Activated T-helper 1 cell treated with Interleukin-2 at 50 U/mL for 16 hours (primary cell): ENCODE results near the gene N4BP3.

Experiments
- DNase-seq: peaks from one replicate; pipeline ENCODE4 v3.0.0-alpha.2; 2020; ENCODE audit warnings: low read depth

N4BP3 gene

GRCh38 chr5:178104492-178104891 is 8.8 kb upstream of the N4BP3 start:
- no peak for DNase-seq

DNA sequence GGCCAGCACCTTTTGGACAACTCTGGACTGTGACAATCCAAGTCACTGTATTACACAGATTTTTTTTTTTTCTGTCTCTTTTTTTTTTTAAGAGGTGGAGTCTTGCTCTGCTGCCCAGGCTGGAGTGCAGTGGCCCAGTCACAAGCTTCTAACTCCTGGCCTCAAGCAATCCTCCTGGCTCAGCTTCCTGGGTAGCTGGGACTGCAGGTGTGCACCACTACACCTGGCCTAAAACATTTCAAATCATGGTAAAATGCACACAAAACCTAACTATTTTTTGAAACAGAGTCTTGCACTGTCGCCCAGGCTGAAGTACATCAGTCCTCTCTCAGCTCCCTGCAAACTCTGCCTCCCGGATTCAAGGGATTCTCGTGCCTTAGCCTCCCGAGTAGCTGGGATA is 7.2 kb upstream of the N4BP3 start:
- DNase-seq = no peak

DNA sequence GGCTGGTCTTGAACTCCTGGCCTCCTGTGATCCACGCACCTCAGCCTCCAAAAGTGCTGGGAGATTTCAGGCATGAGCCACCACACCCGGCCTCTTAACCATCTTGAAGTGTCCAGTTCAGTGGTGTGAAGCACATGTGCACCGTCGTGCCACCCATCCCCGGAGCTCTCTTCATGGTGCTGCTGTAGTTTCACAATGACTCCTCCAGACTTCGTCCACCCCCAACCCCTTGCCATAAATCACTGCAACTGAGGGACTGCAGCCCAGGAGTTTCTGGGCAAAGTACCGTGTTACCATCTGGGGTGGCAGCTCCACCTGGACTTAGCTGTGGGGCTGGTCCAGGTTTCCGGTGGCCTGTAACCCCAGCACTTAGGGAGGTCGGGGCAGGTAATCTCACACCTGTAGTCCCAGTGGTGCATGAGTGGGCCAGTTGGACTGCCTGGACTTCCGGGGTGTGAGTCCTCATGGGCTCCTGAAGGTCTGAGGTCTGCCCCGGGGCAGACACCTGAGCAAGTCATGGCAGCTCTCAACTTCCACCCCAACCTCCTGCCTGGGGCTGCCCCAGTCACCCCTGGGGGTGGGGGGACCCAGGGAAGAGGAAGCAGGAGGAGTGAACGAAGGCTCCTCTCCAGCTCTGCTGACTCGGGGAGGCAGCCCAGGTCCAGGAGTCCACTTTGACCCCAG is 6.6 kb upstream of the N4BP3 start:
- DNase-seq = no peak

- DNase-seq = no peak
Measured at GRCh38 chr5:178107756-178108310, 5.5 kb upstream of the N4BP3 start.

DNA sequence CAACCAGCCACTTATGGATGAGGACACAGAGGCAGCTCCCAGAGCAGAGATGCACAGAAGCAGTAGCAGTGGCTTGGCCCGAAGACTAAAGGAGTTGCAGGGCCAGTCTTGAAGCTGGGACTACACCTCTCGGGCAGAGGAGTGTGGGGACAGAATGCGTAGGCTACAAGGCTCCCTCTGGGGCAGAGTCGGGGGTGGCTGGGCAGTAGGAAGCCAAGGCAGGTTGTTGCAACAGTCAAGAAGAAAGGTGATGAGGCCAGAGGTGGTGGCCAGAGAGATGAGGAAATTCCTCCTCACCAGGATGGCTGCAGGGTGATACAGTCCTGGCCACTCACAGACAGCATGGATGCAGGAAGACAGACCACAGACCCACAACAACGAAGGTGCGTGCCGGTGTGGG is 4.9 kb upstream of the N4BP3 start:
- no peak for DNase-seq

DNA sequence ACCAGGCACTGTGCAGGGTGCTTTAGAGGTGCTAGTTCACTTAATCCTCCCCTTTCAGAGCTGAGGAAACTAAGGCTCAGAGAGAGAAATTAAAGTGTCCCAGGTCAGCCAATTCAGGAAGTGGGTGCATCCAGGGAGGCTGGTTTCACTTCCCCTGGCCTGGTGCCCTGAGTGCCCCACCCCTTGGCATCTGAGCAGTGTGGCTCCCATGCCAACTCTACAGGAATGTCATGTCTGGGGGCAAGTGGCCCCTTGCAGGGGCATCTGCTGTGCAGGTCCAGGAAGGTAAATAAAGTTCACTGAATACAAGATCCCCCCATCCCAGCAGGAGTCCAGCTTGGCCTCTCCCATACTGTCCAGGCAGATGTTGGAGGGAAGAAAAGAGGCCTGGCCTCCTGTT is 4.4 kb upstream of the N4BP3 start:
- DNase-seq = no peak

GRCh38 chr5:178110511-178110910 is 2.8 kb upstream of the N4BP3 start:
- DNase-seq = no peak

DNA sequence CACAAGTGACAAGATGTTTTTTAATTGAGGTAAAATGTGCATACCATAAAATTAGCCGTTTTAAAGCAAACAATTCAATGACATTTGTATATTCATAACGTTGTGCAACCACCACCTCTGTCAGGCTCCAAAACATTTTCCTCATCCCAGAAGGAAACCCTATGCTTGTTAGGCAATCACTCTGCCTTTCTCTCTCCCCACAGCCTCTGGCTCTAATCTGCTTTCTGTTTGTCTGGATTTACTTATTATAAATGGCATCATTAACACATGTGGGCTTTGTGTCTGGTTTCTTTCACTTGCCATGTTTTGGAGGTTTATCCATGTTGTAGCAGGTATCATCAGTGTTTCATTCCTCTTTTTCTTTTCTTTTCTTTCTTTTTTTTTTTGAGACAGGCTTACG is 1.4 kb upstream of the N4BP3 start:
- DNase-seq = no peak

GRCh38 chr5:178112545-178112944 is 787 bp upstream of the N4BP3 start:
- no peak for DNase-seq

- DNase-seq = no peak
Measured at GRCh38 chr5:178113841-178114324, 551 bp downstream of the N4BP3 start.

DNA sequence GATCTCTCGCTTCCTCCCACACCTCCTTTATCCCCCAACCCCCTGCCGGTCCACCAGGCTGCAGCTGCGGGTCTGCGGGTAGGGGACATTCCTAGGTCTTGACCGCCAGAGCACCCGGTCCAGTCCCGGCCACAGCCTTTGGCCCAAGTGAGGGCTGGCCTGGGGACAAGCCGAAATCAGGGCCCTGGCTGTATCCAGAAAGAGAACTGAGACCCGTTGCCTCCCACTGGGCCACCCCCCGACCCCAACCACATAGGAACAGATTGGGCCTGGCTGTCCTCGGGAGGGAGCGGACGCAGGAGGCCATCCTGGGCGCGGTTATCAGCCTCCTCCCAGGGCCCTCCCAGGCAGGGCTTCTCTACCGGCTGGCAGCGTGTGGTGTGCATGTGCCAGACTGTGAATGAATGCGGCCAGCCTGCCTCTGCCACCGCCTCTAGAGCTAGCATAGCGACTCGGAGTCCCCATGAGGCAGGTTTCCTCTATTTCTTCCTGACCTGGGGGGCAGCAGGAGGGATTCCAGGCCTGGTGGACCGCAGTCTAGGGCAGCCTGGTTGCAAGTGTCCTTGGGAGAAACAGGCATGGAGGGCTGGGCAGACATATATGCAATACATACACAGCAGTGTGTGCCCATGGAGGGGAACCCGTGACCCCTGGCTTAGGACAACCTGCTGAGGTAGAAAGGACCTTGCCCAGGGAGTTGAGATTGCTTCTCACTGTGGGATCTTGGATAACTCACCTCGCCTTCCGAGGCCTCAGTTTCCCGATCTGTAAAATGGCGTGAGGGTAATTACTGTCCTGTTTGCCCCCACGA is 1.2 kb downstream of the N4BP3 start:
- peak; percentile 27 for DNase-seq

DNA sequence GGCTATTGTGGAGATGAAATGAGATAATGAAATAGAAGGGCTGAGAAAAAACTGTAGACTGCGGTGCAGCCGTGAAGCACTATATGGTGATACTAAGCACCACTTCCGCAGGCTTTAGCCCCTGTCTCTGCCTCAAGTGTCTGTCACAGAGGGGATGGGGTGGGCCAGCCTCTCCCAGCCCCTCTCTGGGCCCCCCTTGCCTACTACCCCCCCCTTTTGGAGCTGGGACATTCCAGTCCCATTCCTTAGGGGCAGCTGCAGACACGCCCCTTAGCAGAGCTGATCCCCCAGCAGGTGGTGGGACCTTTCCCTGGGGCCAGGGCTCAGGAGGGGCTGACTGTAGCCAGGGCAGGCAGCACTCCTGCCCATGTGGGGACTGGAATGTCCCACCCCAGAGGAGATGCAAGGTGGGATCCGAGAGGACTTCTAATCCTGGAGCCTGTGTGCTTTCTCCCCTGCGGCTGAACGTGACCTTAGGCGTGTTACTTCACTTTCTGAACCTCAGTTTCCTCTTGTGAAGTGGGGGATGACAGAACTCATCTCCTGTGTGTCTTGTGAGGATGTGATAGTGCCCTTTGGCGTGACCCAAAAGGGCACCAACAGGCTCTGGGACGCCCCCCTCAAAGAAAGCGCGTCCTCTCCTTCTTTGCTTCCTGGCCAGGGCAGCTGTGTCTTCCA is 1.9 kb downstream of the N4BP3 start:
- no peak for DNase-seq

DNA sequence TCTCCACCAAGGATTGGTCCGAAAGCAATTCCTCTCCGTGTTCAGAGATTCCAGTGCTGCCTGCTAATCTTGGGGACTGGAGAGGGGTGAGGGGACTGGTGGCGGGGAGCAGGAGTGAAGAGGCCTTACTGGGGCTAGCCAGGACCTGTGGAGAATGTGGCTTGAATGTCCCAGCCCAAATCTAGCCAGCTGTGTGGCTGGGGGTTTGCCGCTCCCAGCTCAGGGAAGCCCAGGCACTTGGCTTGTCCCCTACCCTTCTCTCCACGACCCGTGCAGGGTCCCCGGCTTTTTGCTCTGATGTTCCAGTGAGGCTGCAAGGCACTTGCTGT is 2.4 kb downstream of the N4BP3 start:
- no peak for DNase-seq

GRCh38 chr5:178116143-178116885 is 3.0 kb downstream of the N4BP3 start:
- DNase-seq = peak; percentile 47

DNA sequence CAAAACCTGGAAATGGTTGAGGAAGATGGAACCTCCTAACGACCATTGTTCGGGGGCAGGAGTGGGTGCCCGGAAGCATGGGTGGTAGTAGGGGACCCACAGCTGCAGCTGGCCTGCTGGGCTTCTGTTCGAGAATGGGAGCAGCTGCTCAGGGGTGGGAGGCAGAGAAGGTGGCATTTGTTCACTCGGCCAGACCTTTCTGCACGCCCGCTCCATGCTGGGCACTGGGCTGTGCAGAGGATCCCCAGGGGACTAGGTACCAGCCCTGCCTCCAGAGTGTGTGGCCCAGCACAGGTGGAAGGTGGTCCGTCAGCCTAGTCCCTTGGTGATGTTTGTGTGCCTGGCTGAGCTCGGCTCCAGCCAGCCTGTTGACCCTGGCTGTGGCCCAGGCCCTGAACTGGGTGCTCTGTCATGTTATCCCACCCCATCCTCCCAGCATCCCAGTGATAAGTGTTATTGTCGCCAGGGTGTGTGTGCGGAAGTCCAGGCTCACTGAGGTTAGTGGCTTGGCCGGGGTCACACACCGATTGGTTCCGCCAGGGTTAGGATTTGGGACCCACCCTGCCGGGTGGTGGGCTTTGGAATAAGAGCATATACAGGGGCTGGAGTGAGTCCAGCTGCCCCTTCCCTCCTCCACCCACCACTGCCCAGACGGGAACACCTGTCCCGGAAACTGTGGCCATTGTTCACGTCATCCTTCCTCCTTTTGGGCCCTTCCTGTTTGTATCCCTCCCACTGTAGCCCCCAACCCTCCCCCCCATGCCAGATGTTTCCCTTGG is 4.8 kb downstream of the N4BP3 start:
- DNase-seq = no peak

DNA sequence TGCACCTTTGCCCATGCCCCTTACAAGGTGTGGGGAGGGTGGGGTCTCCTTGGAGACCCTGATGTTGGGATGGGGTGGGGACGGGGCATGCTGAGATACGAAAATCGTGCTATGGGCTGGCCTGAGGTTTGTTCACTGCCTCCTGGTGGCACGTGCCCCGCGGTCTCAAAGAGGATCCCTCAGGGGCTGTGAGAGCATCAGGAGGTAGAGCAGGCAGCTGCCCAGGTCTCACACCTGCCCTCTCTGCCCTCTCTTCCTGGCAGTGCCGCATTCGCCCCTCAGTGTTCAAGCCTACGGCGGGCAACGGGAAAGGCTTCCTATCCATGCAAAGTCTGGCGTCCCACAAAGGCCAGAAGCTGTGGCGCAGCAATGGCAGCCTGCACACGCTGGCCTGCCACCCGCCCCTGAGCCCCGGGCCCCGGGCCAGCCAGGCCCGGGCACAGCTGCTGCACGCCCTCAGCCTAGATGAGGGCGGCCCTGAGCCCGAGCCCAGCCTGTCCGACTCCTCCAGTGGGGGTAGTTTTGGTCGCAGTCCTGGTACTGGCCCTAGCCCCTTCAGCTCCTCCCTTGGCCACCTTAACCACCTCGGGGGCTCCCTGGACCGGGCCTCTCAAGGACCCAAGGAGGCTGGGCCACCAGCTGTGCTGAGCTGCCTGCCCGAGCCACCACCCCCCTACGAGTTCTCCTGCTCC is 6.7 kb downstream of the N4BP3 start:
- no peak for DNase-seq

DNA sequence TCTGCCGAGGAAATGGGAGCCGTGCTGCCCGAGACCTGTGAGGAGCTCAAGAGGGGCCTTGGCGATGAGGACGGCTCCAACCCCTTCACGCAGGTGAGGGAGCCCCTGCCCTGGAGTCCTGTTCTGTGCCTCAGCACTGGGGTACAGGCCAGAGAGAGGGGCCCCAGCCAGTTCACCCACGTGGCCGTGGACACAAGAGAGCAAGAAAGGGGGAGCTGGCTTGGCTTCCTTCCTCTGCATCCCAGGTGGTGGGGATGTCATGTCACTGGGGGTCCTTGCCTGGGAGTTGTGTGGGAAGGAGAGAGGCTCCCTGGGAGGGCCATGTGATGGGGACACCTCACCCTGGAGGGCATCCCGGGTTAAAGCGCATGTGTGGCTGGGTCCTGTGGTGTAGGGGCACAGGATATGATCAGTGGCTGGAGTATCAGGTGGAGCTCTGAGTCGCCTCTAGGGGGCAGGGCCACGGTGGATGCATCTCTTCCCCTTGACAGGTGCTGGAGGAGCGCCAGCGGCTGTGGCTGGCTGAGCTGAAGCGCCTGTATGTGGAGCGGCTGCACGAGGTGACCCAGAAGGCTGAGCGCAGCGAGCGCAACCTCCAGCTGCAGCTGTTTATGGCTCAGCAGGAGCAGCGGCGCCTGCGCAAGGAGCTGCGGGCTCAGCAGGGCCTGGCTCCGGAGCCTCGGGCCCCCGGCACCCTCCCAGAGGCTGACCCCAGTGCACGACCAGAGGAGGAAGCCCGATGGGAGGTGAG is 7.5 kb downstream of the N4BP3 start:
- DNase-seq = peak; percentile 74

- no peak for DNase-seq
Measured at GRCh38 chr5:178121391-178122276, 8.3 kb downstream of the N4BP3 start.

GRCh38 chr5:178122346-178122745 is 9.0 kb downstream of the N4BP3 start:
- no peak for DNase-seq
